NCI-H748 treated with DMSO at 0.1 percent for 48 hours (cell line): ENCODE results near the gene MYBPC1.
"Not testable (repeated sequence)": the region's sequence is repeated elsewhere in the genome, so short reads cannot be mapped to it uniquely, and the experiment has no call there.

Source experiments
- DNase-seq: peaks from one replicate; lab custom pipeline; 2025; lab: John Stamatoyannopoulos, UW

The MYBPC1 gene

DNA sequence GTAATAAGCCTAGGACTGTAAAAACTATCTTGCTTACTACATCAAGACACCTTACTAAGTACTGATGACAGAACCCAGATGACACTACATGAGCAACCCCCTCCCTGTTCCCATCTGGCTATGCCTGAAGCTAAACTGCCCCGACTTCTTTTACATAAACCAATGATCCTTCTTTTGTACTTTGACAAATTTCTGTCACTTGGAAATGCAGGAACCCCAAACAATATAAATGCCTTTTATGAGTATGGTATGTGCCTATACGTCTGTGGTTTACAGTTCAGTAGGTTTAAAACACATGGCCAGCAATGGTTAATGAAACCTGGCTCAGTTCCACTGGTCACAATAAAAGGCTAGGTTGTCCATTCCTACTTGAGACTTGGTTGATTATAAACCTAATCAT is 138.4 kb downstream of the MYBPC1 start:
- DNase-seq, result no peak

- not testable (repeated sequence) for DNase-seq
These were observed 139.7 kb downstream of the MYBPC1 start for GRCh38 chr12:101734482-101734881.
